IMR-90 (cell line): ENCODE measurements around the gene GMPR.

Source experiments
- CHD1 ChIP-seq: IDR thresholded peaks from 2 replicates; pipeline ENCODE4 v1.6.1; 2012; ENCODE audit warnings: low read depth, low read length, improper control_type of control experiment
- ELK1 ChIP-seq: fragments of 150-350 bp; IDR thresholded peaks from 2 replicates; pipeline ENCODE4 v1.6.1; 2016; ENCODE audit warnings: low read depth, mild to moderate bottlenecking, low read length, moderate library complexity, borderline replicate concordance
- FOS ChIP-seq: fragments of 150-350 bp; IDR thresholded peaks from 2 replicates; pipeline ENCODE4 v1.6.1; 2016; ENCODE audit warnings: low read depth, low read length
- MAFK ChIP-seq: IDR thresholded peaks from 2 replicates; pipeline ENCODE4 v1.6.1; 2012; ENCODE audit warnings: low read depth, low read length, improper control_type of control experiment
- POLR2A ChIP-seq: IDR thresholded peaks from 2 replicates; pipeline ENCODE4 v1.6.1; 2012; ENCODE audit warnings: mild to moderate bottlenecking, low read depth, low read length
- RAD21 ChIP-seq: IDR thresholded peaks from 2 replicates; pipeline ENCODE4 v1.6.1; 2012; ENCODE audit warnings: low read length, improper control_type of control experiment
- RCOR1 ChIP-seq: IDR thresholded peaks from 2 replicates; pipeline ENCODE4 v1.6.1; 2012; ENCODE audit warnings: mild to moderate bottlenecking, low read length, improper control_type of control experiment; ENCODE audit not compliant: insufficient replicate concordance
- TF ChIP-seq, protein P1 (sequence below): conservative IDR thresholded peaks from 2 replicates; pipeline ENCODE4 v1.5.1; 2012; ENCODE audit warnings: mild to moderate bottlenecking, low read depth, low read length, improper control_type of control experiment
- TF ChIP-seq, protein P2 (sequence below): fragments of 150-350 bp; IDR thresholded peaks from 2 replicates; pipeline ENCODE4 v1.6.1; 2017; ENCODE audit warnings: mild to moderate bottlenecking, antibody characterized with exemption, low read length, low read depth

DNA sequence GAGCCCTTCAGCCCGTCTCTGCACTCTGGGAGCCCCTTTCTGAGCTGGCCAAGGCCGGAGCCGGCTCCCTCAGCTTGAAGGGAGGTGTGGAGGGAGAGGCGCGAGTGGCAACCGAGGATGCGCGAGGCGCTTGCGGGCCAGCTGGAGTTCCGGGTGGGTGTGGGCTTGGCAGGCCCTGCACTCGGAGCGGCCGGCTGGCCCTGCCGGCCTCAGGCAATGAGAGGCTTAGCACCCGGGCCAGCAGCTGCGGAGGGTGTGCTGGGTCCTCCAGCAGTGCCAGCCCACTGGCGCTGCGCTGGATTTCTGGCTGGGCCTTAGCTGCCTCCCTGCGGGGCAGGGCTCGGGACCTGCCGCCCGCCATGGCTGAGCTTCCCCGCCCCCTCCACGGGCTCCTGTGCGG, 49.8 kb downstream of the GMPR start:
- TF ChIP-seq, protein P1, sequence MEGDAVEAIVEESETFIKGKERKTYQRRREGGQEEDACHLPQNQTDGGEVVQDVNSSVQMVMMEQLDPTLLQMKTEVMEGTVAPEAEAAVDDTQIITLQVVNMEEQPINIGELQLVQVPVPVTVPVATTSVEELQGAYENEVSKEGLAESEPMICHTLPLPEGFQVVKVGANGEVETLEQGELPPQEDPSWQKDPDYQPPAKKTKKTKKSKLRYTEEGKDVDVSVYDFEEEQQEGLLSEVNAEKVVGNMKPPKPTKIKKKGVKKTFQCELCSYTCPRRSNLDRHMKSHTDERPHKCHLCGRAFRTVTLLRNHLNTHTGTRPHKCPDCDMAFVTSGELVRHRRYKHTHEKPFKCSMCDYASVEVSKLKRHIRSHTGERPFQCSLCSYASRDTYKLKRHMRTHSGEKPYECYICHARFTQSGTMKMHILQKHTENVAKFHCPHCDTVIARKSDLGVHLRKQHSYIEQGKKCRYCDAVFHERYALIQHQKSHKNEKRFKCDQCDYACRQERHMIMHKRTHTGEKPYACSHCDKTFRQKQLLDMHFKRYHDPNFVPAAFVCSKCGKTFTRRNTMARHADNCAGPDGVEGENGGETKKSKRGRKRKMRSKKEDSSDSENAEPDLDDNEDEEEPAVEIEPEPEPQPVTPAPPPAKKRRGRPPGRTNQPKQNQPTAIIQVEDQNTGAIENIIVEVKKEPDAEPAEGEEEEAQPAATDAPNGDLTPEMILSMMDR = no peak
- TF ChIP-seq POLR2A = no peak
- no peak for TF ChIP-seq CHD1
- TF ChIP-seq FOS = no peak
- TF ChIP-seq RAD21 = no peak
- no peak for TF ChIP-seq RCOR1
- no peak for TF ChIP-seq MAFK
- TF ChIP-seq ELK1 = no peak
- TF ChIP-seq, protein P2, sequence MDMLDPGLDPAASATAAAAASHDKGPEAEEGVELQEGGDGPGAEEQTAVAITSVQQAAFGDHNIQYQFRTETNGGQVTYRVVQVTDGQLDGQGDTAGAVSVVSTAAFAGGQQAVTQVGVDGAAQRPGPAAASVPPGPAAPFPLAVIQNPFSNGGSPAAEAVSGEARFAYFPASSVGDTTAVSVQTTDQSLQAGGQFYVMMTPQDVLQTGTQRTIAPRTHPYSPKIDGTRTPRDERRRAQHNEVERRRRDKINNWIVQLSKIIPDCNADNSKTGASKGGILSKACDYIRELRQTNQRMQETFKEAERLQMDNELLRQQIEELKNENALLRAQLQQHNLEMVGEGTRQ = no peak
